K562 (cell line): Measurements from ENCODE around the gene MITF. TPM values are rescaled to one million over a fixed set of nuclear protein-coding genes. Genes with fewer than 3 reads are reported as not detected.

Experiments
- BHLHE40 ChIP-seq: IDR thresholded peaks from 2 replicates; pipeline ENCODE4 v1.6.1; 2011; ENCODE audit warnings: low read length, improper control_type of control experiment
- E2F1 ChIP-seq: sonication (generic); formaldehyde crosslinking; IDR thresholded peaks from 2 replicates; pipeline ENCODE4 v1.8.1; 2023; ENCODE audit warnings: mild to moderate bottlenecking, missing genetic modification reagents, moderate library complexity
- EP300 ChIP-seq: IDR thresholded peaks from 2 replicates; pipeline ENCODE4 v1.6.1; 2012; ENCODE audit warnings: low read length, improper control_type of control experiment
- EP400 ChIP-seq: fragments of 450-650 bp; IDR thresholded peaks from 2 replicates; pipeline ENCODE4 v1.6.1; 2017; ENCODE audit warnings: antibody characterized with exemption, mild to moderate bottlenecking, moderate library complexity
- FOXA1 ChIP-seq: fragments of 450-650 bp; IDR thresholded peaks from 2 replicates; pipeline ENCODE4 v1.6.1; 2016; ENCODE audit warnings: mild to moderate bottlenecking, borderline replicate concordance
- FOXK1 ChIP-seq: sonication (generic); formaldehyde crosslinking; IDR thresholded peaks from 2 replicates; pipeline ENCODE4 v1.8.0; 2022; ENCODE audit warnings: missing genetic modification reagents, mild to moderate bottlenecking, borderline replicate concordance
- GABPB1 ChIP-seq: sonication (generic); formaldehyde crosslinking; IDR thresholded peaks from 2 replicates; pipeline ENCODE4 v1.8.0; 2022; ENCODE audit warnings: mild to moderate bottlenecking, missing genetic modification reagents
- JUNB ChIP-seq: fragments of 450-650 bp; formaldehyde crosslinking; conservative IDR thresholded peaks from 2 replicates; pipeline ENCODE4 v1.4.0; 2020; ENCODE audit warnings: mild to moderate bottlenecking
- KAT7 ChIP-seq: sonication (generic); formaldehyde crosslinking; IDR thresholded peaks from 2 replicates; pipeline ENCODE4 v1.8.0; 2022; ENCODE audit warnings: missing genetic modification reagents, mild to moderate bottlenecking, borderline replicate concordance
- MAZ ChIP-seq, 2 experiments: fragments of 450-650 bp in 1 of 2; sonication (generic) in 1 of 2; formaldehyde crosslinking; IDR thresholded peaks in 1 of 2; conservative IDR thresholded peaks in 1 of 2; 2 replicates each; pipeline versions ENCODE4 v1.4.0 to v1.5.0; 2020; ENCODE audit warnings: mild to moderate bottlenecking in 1 of 2, missing genetic modification reagents in 1 of 2
- NCOA6 ChIP-seq: fragments of 450-650 bp; IDR thresholded peaks from 2 replicates; pipeline ENCODE4 v1.6.1; 2017; ENCODE audit warnings: mild to moderate bottlenecking
- NFXL1 ChIP-seq: fragments of 450-650 bp; formaldehyde crosslinking; IDR thresholded peaks from 2 replicates; pipeline ENCODE4 v1.4.0; 2021; ENCODE audit warnings: mild to moderate bottlenecking
- NR2C2 ChIP-seq, 2 experiments: fragments of 200-800 bp in 1 of 2; sonication (Bioruptor generic) in 1 of 2; sonication (generic) in 1 of 2; formaldehyde crosslinking in 1 of 2; IDR thresholded peaks; 2 replicates each; pipeline versions ENCODE4 v1.6.1 to v1.8.0; 2016 to 2022; ENCODE audit warnings: mild to moderate bottlenecking in 1 of 2, missing compliant biosample characterization in 1 of 2, missing genetic modification characterization in 1 of 2, missing genetic modification reagents in 1 of 2
- PCBP1 ChIP-seq: fragments of 200-400 bp; formaldehyde crosslinking; IDR thresholded peaks from 2 replicates; pipeline ENCODE4 v1.6.1; 2018; ENCODE audit warnings: mild to moderate bottlenecking, low read depth, low read length; ENCODE audit not compliant: poor library complexity, severe bottlenecking
- PHF8 ChIP-seq: fragments of 200-600 bp; sonication (generic); IDR thresholded peaks from 2 replicates; pipeline ENCODE4 v1.6.1; 2012; ENCODE audit warnings: mixed run types, mild to moderate bottlenecking, inconsistent platforms, low read length, moderate library complexity, borderline replicate concordance
- SAP30 ChIP-seq: fragments of 200-600 bp; sonication (generic); IDR thresholded peaks from 2 replicates; pipeline ENCODE4 v1.6.1; 2012; ENCODE audit warnings: borderline replicate concordance, low read depth, mild to moderate bottlenecking, moderate library complexity, low read length, control low read depth, inconsistent platforms; ENCODE audit not compliant: insufficient read depth, poor library complexity, severe bottlenecking
- SUPT5H ChIP-seq: fragments of 450-650 bp; IDR thresholded peaks from 2 replicates; pipeline ENCODE4 v1.6.1; 2016
- ZC3H8 ChIP-seq: fragments of 450-650 bp; IDR thresholded peaks from 2 replicates; pipeline ENCODE4 v1.6.1; 2017
- ZNF217 ChIP-seq: sonication (generic); formaldehyde crosslinking; IDR thresholded peaks from 2 replicates; pipeline ENCODE4 v1.8.0; 2022; ENCODE audit warnings: mild to moderate bottlenecking, missing genetic modification reagents
- ZNF280B ChIP-seq: fragments of 250-450 bp; sonication (Bioruptor Pico); IDR thresholded peaks from 2 replicates; pipeline ENCODE4 v1.5.1; 2021; ENCODE audit warnings: mild to moderate bottlenecking
- ZNF408 ChIP-seq: fragments of 250-450 bp; sonication (Bioruptor Pico); IDR thresholded peaks from 2 replicates; pipeline ENCODE4 v1.4.0; 2020; ENCODE audit warnings: low read depth, mild to moderate bottlenecking, moderate library complexity
- ZNF41 ChIP-seq: fragments of 250-450 bp; sonication (Bioruptor Pico); conservative IDR thresholded peaks from 2 replicates; pipeline ENCODE4 v1.4.0; 2020; ENCODE audit warnings: mild to moderate bottlenecking
- polyA plus RNA-seq, 8 experiments: library from polyadenylated mRNA; depleted of rRNA in 4 of 8; stranded (reverse) in 5 of 8; unstranded in 3 of 8; fragments of >200 nt; fragmentation: Nextera tagmentation in 2 of 8; fragmentation: Illumina TruSeq in 1 of 8; extraction: Ambion mirVana in 2 of 8; extraction: Trizol in 1 of 8; gene quantifications; 2 replicates each; pipeline versions ENCODE4 v1.2.1 to v1.2.3, GENCODE V29; 2011 to 2014; ENCODE audit warnings: inconsistent platforms in 1 of 8, missing spikeins in 1 of 8
- total RNA-seq, 7 experiments: library from RNA; depleted of rRNA in 6 of 7; stranded (reverse); fragments of >200 nt in 6 of 7; fragmentation: Illumina TruSeq in 2 of 7; extraction: Trizol in 2 of 7; gene quantifications; 2 replicates each; pipeline versions ENCODE4 v1.2.1 to v1.2.3, GENCODE V29; 2011 to 2021; ENCODE audit warnings: low replicate concordance in 1 of 7
- TF ChIP-seq, protein P1 (sequence below): IDR thresholded peaks from 3 replicates; pipeline ENCODE4 v1.6.1; 2011; ENCODE audit warnings: borderline replicate concordance, mild to moderate bottlenecking; ENCODE audit not compliant: insufficient read length, insufficient read depth

MITF gene
- total and polyA plus RNA-seq, 9 of the 15 experiments (the other 6 are each of a cell fraction or from before 2014, with no cell fraction given) = 5.6 to 14.9 (median 11.1) TPM

GRCh38 chr3:69739204-69740102, at the start of gene MITF (continued):
- TF ChIP-seq ZNF408 (CRISPR knock-in tag) = no peak
- TF ChIP-seq, protein P1, sequence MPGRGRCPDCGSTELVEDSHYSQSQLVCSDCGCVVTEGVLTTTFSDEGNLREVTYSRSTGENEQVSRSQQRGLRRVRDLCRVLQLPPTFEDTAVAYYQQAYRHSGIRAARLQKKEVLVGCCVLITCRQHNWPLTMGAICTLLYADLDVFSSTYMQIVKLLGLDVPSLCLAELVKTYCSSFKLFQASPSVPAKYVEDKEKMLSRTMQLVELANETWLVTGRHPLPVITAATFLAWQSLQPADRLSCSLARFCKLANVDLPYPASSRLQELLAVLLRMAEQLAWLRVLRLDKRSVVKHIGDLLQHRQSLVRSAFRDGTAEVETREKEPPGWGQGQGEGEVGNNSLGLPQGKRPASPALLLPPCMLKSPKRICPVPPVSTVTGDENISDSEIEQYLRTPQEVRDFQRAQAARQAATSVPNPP = no peak
- TF ChIP-seq SUPT5H = 0 out of 2 replicates have a peak, but pooled peaks have one; percentile 30
- peak; percentile 77; the same call in 1 of the 2 replicates for TF ChIP-seq PHF8
- TF ChIP-seq E2F1 (CRISPR knock-in tag) = no peak
- no peak for TF ChIP-seq ZNF41
- TF ChIP-seq NR2C2 (CRISPR knock-in tag; IDR thresholded peaks at IDR 0.05) = no peak
- TF ChIP-seq NR2C2 (tag; IDR thresholded peaks at IDR 0.05) = peak; percentile 51; the same call in 1 of the 2 replicates
- TF ChIP-seq FOXK1 (CRISPR knock-in tag) = no peak
- no peak for TF ChIP-seq JUNB (CRISPR knock-in tag)
- TF ChIP-seq ZC3H8 = no peak
- TF ChIP-seq NCOA6 = no peak
- peak; percentile 81; the same call in 1 of the 2 replicates for TF ChIP-seq KAT7 (CRISPR knock-in tag)
- peak; percentile 36; the same call in 1 of the 2 replicates for TF ChIP-seq GABPB1 (CRISPR knock-in tag)
- TF ChIP-seq BHLHE40 = no peak
- TF ChIP-seq ZNF217 (CRISPR knock-in tag) = no peak
- no peak for TF ChIP-seq NFXL1 (CRISPR knock-in tag)
- no peak for TF ChIP-seq FOXA1
- peak; percentile 51 for TF ChIP-seq SAP30
- peak; percentile 99 to 100 for TF ChIP-seq MAZ (CRISPR knock-in tag; conservative IDR thresholded peaks at IDR 0.05 in 1 of 2, IDR thresholded peaks at IDR 0.05 in 1 of 2)
- TF ChIP-seq EP300 = no peak
- TF ChIP-seq EP400 = peak; percentile 76
- TF ChIP-seq PCBP1 = no peak
- no peak for TF ChIP-seq ZNF280B
